Measurements from ENCODE around the gene CLEC4D. TPM values are rescaled to one million over a fixed set of nuclear protein-coding genes. Genes with fewer than 3 reads are reported as not detected.

The CLEC4D gene
- total and polyA plus RNA-seq, 2 experiments from 2014 or later, result not detected

- H4K20me1 ChIP-seq (ENCODE audit: insufficient read depth), result no peaks in the 10 kb centered on the region
- DNase-seq, result no peak
- no peak overlapping the region for H2AFZ ChIP-seq
- no peaks in the 10 kb centered on the region for H3K27me3 ChIP-seq (replicated peaks; ENCODE audit: insufficient read depth)
- no peak overlapping the region for H3K4me2 ChIP-seq (ENCODE audit: unreplicated experiment)
- TF ChIP-seq EZH2 (IDR thresholded peaks at IDR 0.05; ENCODE audit: insufficient read depth, poor library complexity, severe bottlenecking), result no peak
- TF ChIP-seq EZH2phosphoT487 (IDR thresholded peaks at IDR 0.05; ENCODE audit: insufficient read depth, low read depth), result no peak
- H3K4me1 ChIP-seq (ENCODE audit: insufficient read depth), result no peaks in the 10 kb centered on the region
- H3K4me3 ChIP-seq, result no peak overlapping the region
- no peaks in the 10 kb centered on the region for H3K36me3 ChIP-seq (ENCODE audit: low read depth)
- H3K9ac ChIP-seq, result no peak overlapping the region
- no peaks in the 10 kb centered on the region for H3F3A ChIP-seq (ENCODE audit: insufficient read depth)
- in situ Hi-C loops (cut with MboI), result no loop called here
- no peaks in the 10 kb centered on the region for H3K9me3 ChIP-seq (ENCODE audit: low read depth)
- no peaks in the 10 kb centered on the region for H3K9me2 ChIP-seq (ENCODE audit: insufficient read depth)
- no peaks in the 10 kb centered on the region for H3K79me2 ChIP-seq (ENCODE audit: insufficient read depth)
- H3K27ac ChIP-seq, result no peak overlapping the region
These were observed 53.2 kb downstream of the CLEC4D start for GRCh38 chr12:8566525-8566924.

Small RNA genes lying within 50 kb of the gene (small RNA-seq; reads per million reads assigned to genes)
- not detected for gene RNU6-275P (ENCODE audit: low read depth, low replicate concordance)

Other genes starting within 250 kb of the CLEC4D start
- gene CLEC6A, start 57.5 kb upstream of the CLEC4D start, total RNA-seq (2014; rRNA removed; shearing (Covaris generic)), result not detected in 2 replicates
- not detected in 2 replicates for gene CLEC6A, start 57.5 kb upstream of the CLEC4D start, polyA plus RNA-seq (2016; fragmentation: Nextera tagmentation; extraction: Ambion mirVana)
- not detected in 2 replicates for gene CLEC4E, start 27.4 kb downstream of the CLEC4D start, total RNA-seq (2014; rRNA removed; shearing (Covaris generic))
- gene CLEC4E, start 27.4 kb downstream of the CLEC4D start, polyA plus RNA-seq (2016; fragmentation: Nextera tagmentation; extraction: Ambion mirVana), result not detected in 2 replicates
- not detected in 2 replicates for gene AICDA, start 99.4 kb downstream of the CLEC4D start, total RNA-seq (2014; rRNA removed; shearing (Covaris generic))
- not detected in 2 replicates for gene AICDA, start 99.4 kb downstream of the CLEC4D start, polyA plus RNA-seq (2016; fragmentation: Nextera tagmentation; extraction: Ambion mirVana)
- gene MFAP5, start 149.3 kb downstream of the CLEC4D start, total RNA-seq (2014; rRNA removed; shearing (Covaris generic)), result 344 and 390 TPM in 2 replicates
- gene MFAP5, start 149.3 kb downstream of the CLEC4D start, polyA plus RNA-seq (2016; fragmentation: Nextera tagmentation; extraction: Ambion mirVana), result 678 and 679 TPM in 2 replicates
- 21.9 and 23.2 TPM in 2 replicates for gene RIMKLB, start 184.5 kb downstream of the CLEC4D start, total RNA-seq (2014; rRNA removed; shearing (Covaris generic))
- 14.6 and 19.4 TPM in 2 replicates for gene RIMKLB, start 184.5 kb downstream of the CLEC4D start, polyA plus RNA-seq (2016; fragmentation: Nextera tagmentation; extraction: Ambion mirVana)

Data from GM23248 (cell line).